SK-N-SH (cell line): ENCODE data around the gene PCARE. TPM values are rescaled to one million over a fixed set of nuclear protein-coding genes. Genes with fewer than 3 reads are reported as not detected.

ENCODE experiments used
- CTCF ChIA-PET: fragments of 300-600, 350-600 bp; formaldehyde crosslinking; extraction: SDS; loops from one replicate; lab custom pipeline; 2021; lab: Yijun Ruan, JAX
- POLR2A ChIA-PET: fragments of 350-600 bp; sonication (Branson Sonifier 250); formaldehyde crosslinking; extraction: SDS; loops from one replicate; lab custom pipeline; 2020; ENCODE audit warnings: antibody characterized with exemption, inconsistent platforms; lab: Yijun Ruan, JAX
- DNase-seq: peaks from one replicate; pipeline ENCODE4 v3.0.0; 2012
- H2AFZ ChIP-seq: fragments of 200-600 bp; sonication (generic); 2 replicates; pipeline ENCODE4 v1.8.1; 2016; ENCODE audit warnings: antibody characterized with exemption, mild to moderate bottlenecking, low read depth
- H3F3A ChIP-seq: fragments of 200-600 bp; sonication (generic); replicated peaks from 2 replicates; pipeline ENCODE3; 2016; ENCODE audit warnings: antibody characterized with exemption, mild to moderate bottlenecking; ENCODE audit not compliant: insufficient read depth
- H3K27ac ChIP-seq, 2 experiments: fragments of 200-500 bp in 1 of 2; fragments of 200-600 bp in 1 of 2; sonication (Bioruptor generic) in 1 of 2; sonication (generic), shearing (Covaris generic) in 1 of 2; 2 replicates each; pipeline versions ENCODE4 v1.5.1 to v1.6.1; 2014 to 2016; ENCODE audit warnings: low read depth in 2 of 2, inconsistent platforms in 1 of 2, low read length in 1 of 2, mild to moderate bottlenecking in 1 of 2, mixed read lengths in 1 of 2
- H3K27me3 ChIP-seq: fragments of 200-600 bp; sonication (generic), shearing (Covaris generic); 2 replicates; pipeline ENCODE4 v1.6.1; 2016; ENCODE audit warnings: mixed run types; ENCODE audit not compliant: insufficient read depth
- H3K36me3 ChIP-seq, 2 experiments: fragments of 200-500 bp in 1 of 2; fragments of 200-600 bp in 1 of 2; sonication (Bioruptor generic) in 1 of 2; sonication (generic) in 1 of 2; replicated peaks in 1 of 2; 2 replicates each; pipeline versions ENCODE3 to v1.5.1; 2014 to 2016; ENCODE audit warnings: low read length in 1 of 2, mild to moderate bottlenecking in 1 of 2; ENCODE audit not compliant: insufficient read depth in 2 of 2, control insufficient read depth in 1 of 2
- H3K4me1 ChIP-seq, 2 experiments: fragments of 200-500 bp in 1 of 2; fragments of 200-600 bp in 1 of 2; sonication (Bioruptor generic) in 1 of 2; sonication (generic), shearing (Covaris generic) in 1 of 2; 2 replicates each; pipeline versions ENCODE4 v1.5.1 to v1.6.1; 2014 to 2016; ENCODE audit warnings: low read depth in 1 of 2, low read length in 1 of 2, mixed run types in 1 of 2; ENCODE audit not compliant: insufficient read depth in 2 of 2, control insufficient read depth in 1 of 2
- H3K4me2 ChIP-seq: fragments of 200-600 bp; sonication (generic), shearing (Covaris generic); 2 replicates; pipeline ENCODE4 v1.6.1; 2017; ENCODE audit warnings: mixed run types
- H3K4me3 ChIP-seq, 2 experiments: fragments of 200-500 bp in 1 of 2; fragments of 200-600 bp in 1 of 2; sonication (Bioruptor generic) in 1 of 2; sonication (generic), shearing (Covaris generic) in 1 of 2; 2 replicates each; pipeline versions ENCODE4 v1.5.1 to v1.8.1; 2014 to 2016; ENCODE audit warnings: low read depth in 2 of 2, inconsistent platforms in 1 of 2, low read length in 1 of 2, mild to moderate bottlenecking in 1 of 2, mixed read lengths in 1 of 2, moderate library complexity in 1 of 2
- H3K79me2 ChIP-seq: fragments of 200-600 bp; sonication (generic); 2 replicates; pipeline ENCODE4 v1.8.1; 2017; ENCODE audit warnings: mild to moderate bottlenecking; ENCODE audit not compliant: insufficient read depth
- H3K9ac ChIP-seq: fragments of 200-600 bp; sonication (generic); 2 replicates; pipeline ENCODE4 v1.6.1; 2017; ENCODE audit warnings: mixed run types
- H3K9me2 ChIP-seq: fragments of 200-600 bp; sonication (generic); 2 replicates; pipeline ENCODE4 v1.6.1; 2017; ENCODE audit warnings: mixed run types
- H3K9me3 ChIP-seq: fragments of 200-600 bp; sonication (generic); 2 replicates; pipeline ENCODE4 v1.6.1; 2017; ENCODE audit warnings: mixed run types, mild to moderate bottlenecking, moderate library complexity
- H4K20me1 ChIP-seq: fragments of 200-600 bp; sonication (generic); 2 replicates; pipeline ENCODE4 v1.6.1; 2017; ENCODE audit warnings: mild to moderate bottlenecking, mixed run types; ENCODE audit not compliant: insufficient read depth
- EP300 ChIP-seq, 2 experiments: IDR thresholded peaks; 2 replicates each; pipeline versions ENCODE4 v1.4.0 to v1.6.1; 2012; ENCODE audit warnings: borderline replicate concordance in 1 of 2, low read depth in 1 of 2, low read length in 1 of 2
- EZH2phosphoT487 ChIP-seq: fragments of 200-600 bp; sonication (generic); IDR thresholded peaks from 2 replicates; pipeline ENCODE4 v1.6.1; 2017; ENCODE audit warnings: low read depth, mixed run types, mild to moderate bottlenecking, antibody characterized with exemption, moderate library complexity, borderline replicate concordance
- FOSL2 ChIP-seq: IDR thresholded peaks from 2 replicates; pipeline ENCODE4 v1.4.0; 2012; ENCODE audit warnings: low read depth, mild to moderate bottlenecking, moderate library complexity, borderline replicate concordance
- FOXJ3 ChIP-seq: sonication (generic); formaldehyde crosslinking; IDR thresholded peaks from 2 replicates; pipeline ENCODE4 v1.5.1; 2020; ENCODE audit warnings: mild to moderate bottlenecking, missing genetic modification reagents
- FOXM1 ChIP-seq: IDR thresholded peaks from 2 replicates; pipeline ENCODE4 v1.4.0; 2012; ENCODE audit warnings: low read depth, mild to moderate bottlenecking
- GABPA ChIP-seq: IDR thresholded peaks from 2 replicates; pipeline ENCODE4 v1.4.0; 2012; ENCODE audit warnings: low read depth, mild to moderate bottlenecking
- GATA2 ChIP-seq: sonication (generic); formaldehyde crosslinking; IDR thresholded peaks from 2 replicates; pipeline ENCODE4 v1.5.0; 2020; ENCODE audit warnings: mild to moderate bottlenecking, missing genetic modification reagents
- MEF2A ChIP-seq: IDR thresholded peaks from 2 replicates; pipeline ENCODE4 v1.4.0; 2012; ENCODE audit warnings: low read depth, borderline replicate concordance
- NFIC ChIP-seq: IDR thresholded peaks from 2 replicates; pipeline ENCODE4 v1.4.0; 2012; ENCODE audit warnings: borderline replicate concordance
- NRF1 ChIP-seq: IDR thresholded peaks from 2 replicates; pipeline ENCODE4 v1.6.1; 2012; ENCODE audit warnings: low read depth, mild to moderate bottlenecking, low read length
- POLR2AphosphoS5 ChIP-seq: IDR thresholded peaks from 2 replicates; pipeline ENCODE4 v1.6.1; 2012; ENCODE audit warnings: low read depth, low read length
- RXRA ChIP-seq: IDR thresholded peaks from 2 replicates; pipeline ENCODE4 v1.4.0; 2012; ENCODE audit warnings: low read depth, mild to moderate bottlenecking, borderline replicate concordance
- SMC3 ChIP-seq: IDR thresholded peaks from 2 replicates; pipeline ENCODE4 v1.6.1; 2012; ENCODE audit warnings: low read depth, low read length, improper control_type of control experiment
- TCF12 ChIP-seq: IDR thresholded peaks from 2 replicates; pipeline ENCODE4 v1.4.0; 2012
- TEAD4 ChIP-seq: IDR thresholded peaks from 2 replicates; pipeline ENCODE4 v1.4.0; 2012; ENCODE audit warnings: mild to moderate bottlenecking, borderline replicate concordance; ENCODE audit not compliant: insufficient read depth
- YY1 ChIP-seq: IDR thresholded peaks from 2 replicates; pipeline ENCODE4 v1.4.0; 2012; ENCODE audit warnings: low read depth, mild to moderate bottlenecking
- WGBS: methylation state at CpG from one replicate; pipeline ENCODE4 v1.1.6; 2017; ENCODE audit warnings: low lambda C conversion rate; 5-methylcytosine and 5-hydroxymethylcytosine counted together
- polyA plus RNA-seq, 3 experiments: library from polyadenylated mRNA; depleted of rRNA; stranded (reverse); fragments of >200 nt; gene quantifications; 2 replicates each; pipeline ENCODE4 v1.2.3, GENCODE V29; 2012
- TF ChIP-seq, protein P1 (sequence below): fragments of 200-600 bp; sonication (generic); IDR thresholded peaks from 2 replicates; pipeline ENCODE4 v1.6.1; 2017; ENCODE audit warnings: antibody characterized with exemption, mild to moderate bottlenecking, moderate library complexity
- TF ChIP-seq, protein P2 (sequence below): fragments of 150-350 bp; IDR thresholded peaks from 2 replicates; pipeline ENCODE4 v1.6.1; 2016; ENCODE audit warnings: mild to moderate bottlenecking, low read depth, low read length
- TF ChIP-seq, protein P3 (sequence below): IDR thresholded peaks from 2 replicates; pipeline ENCODE4 v1.4.0; 2012; ENCODE audit warnings: low read depth, borderline replicate concordance

Gene PCARE
- polyA plus RNA-seq, 1 of the 3 experiments (the other 2 are of a cell fraction): not detected

DNA sequence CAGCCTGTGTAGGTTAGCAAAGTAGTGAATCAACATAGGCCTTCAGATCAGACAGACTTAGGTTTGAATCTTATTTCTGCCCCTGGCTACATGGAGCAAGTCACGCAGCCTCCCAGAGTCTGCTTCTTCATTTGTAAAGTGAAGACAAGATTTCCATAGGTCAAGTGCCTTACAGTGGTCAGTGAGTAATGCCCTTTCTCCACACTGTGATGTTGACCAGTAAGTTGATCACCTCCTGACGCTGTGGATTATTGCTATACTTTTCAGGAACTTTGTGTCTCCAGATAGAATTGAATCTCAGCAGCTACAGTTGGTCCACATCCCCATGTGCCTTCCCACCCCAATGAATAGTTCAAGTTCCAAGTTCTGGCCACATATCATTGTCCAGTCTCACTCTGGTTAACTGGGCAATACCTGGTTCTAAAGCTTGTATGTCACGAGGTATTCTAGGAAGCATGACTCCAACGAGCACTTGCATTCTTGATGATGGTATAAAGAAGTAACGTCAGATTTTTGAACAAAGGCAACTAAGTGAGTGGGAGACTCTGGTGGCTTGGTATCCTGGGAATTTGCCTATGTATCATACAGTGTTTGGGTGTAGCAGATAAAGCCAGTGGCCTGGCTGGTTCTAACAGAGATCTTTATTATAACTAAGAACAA lies 38.8 kb upstream of the PCARE start:
- Histone ChIP-seq H3K9me2 (no peaks in the 10 kb centered on the region), H3F3A (peaks cover 13% of the 10 kb centered on the region), H3K9ac (no peak overlapping the region), H3K4me2 (no peak overlapping the region), H2AFZ (no peak overlapping the region), H3K9me3 (no peaks in the 10 kb centered on the region), H3K27me3 (no peaks in the 10 kb centered on the region), H3K79me2 (peaks cover 15% of the 10 kb centered on the region), H3K4me1 (peaks cover 12 to 36% of the 10 kb centered on the region in 2 experiments; a peak in 3 of 4 replicates), H3K36me3 (no peaks in the 10 kb centered on the region), H3K4me3 (no peak overlapping the region), H4K20me1 (no peaks in the 10 kb centered on the region), H3K27ac (no peak overlapping the region; a peak in 1 of 4 replicates)
- TF ChIP-seq FOXJ3 (CRISPR knock-in tag) (no peak), GABPA (no peak), FOSL2 (no peak), FOXM1 (no peak), NRF1 (no peak), POLR2AphosphoS5 (no peak), TCF12 (no peak)
- POLR2A ChIA-PET: interaction anchor here (1.2 kb wide), 1 partner anchor 803 kb away, joined by 4 read pairs; no protein-coding TSS in a partner anchor
- no peak for DNase-seq
- 92% methylated on average over 5 of the region's 5 CpGs for WGBS
- CTCF ChIA-PET: interaction anchor here (0.9 to 2.0 kb wide), 4 partner anchors 8 to 811 kb away, joined by 3 to 9 read pairs (median 5); no protein-coding TSS in a partner anchor

DNA sequence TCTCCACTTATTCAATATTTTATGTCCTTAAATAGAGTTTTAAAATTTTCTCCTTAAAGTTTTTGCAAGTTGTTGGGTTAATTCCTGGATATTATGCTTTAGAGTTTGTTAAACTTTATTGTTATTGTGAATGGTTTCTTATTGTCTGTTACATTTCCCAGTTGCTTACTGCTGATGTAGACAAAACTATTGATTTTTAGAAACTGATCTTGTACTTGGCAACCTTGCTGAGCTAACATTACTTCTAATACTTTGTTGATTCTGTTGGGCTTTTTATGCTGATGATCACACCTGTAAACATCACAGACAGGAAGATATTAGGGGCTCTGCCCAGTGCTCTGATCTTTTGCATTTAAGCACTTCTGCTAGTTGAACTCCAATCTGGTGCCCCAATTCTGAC lies 38.1 kb upstream of the PCARE start:
- no peak for TF ChIP-seq SMC3
- no peak for TF ChIP-seq FOSL2
- no peak for TF ChIP-seq RXRA
- TF ChIP-seq NFIC: no peak
- TF ChIP-seq GATA2 (CRISPR knock-in tag): no peak
- TF ChIP-seq, protein P1, sequence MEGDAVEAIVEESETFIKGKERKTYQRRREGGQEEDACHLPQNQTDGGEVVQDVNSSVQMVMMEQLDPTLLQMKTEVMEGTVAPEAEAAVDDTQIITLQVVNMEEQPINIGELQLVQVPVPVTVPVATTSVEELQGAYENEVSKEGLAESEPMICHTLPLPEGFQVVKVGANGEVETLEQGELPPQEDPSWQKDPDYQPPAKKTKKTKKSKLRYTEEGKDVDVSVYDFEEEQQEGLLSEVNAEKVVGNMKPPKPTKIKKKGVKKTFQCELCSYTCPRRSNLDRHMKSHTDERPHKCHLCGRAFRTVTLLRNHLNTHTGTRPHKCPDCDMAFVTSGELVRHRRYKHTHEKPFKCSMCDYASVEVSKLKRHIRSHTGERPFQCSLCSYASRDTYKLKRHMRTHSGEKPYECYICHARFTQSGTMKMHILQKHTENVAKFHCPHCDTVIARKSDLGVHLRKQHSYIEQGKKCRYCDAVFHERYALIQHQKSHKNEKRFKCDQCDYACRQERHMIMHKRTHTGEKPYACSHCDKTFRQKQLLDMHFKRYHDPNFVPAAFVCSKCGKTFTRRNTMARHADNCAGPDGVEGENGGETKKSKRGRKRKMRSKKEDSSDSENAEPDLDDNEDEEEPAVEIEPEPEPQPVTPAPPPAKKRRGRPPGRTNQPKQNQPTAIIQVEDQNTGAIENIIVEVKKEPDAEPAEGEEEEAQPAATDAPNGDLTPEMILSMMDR: no peak
- TF ChIP-seq, protein P2, sequence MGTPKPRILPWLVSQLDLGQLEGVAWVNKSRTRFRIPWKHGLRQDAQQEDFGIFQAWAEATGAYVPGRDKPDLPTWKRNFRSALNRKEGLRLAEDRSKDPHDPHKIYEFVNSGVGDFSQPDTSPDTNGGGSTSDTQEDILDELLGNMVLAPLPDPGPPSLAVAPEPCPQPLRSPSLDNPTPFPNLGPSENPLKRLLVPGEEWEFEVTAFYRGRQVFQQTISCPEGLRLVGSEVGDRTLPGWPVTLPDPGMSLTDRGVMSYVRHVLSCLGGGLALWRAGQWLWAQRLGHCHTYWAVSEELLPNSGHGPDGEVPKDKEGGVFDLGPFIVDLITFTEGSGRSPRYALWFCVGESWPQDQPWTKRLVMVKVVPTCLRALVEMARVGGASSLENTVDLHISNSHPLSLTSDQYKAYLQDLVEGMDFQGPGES: no peak
- TF ChIP-seq NRF1: no peak
- TF ChIP-seq YY1: no peak
- TF ChIP-seq, protein P3, sequence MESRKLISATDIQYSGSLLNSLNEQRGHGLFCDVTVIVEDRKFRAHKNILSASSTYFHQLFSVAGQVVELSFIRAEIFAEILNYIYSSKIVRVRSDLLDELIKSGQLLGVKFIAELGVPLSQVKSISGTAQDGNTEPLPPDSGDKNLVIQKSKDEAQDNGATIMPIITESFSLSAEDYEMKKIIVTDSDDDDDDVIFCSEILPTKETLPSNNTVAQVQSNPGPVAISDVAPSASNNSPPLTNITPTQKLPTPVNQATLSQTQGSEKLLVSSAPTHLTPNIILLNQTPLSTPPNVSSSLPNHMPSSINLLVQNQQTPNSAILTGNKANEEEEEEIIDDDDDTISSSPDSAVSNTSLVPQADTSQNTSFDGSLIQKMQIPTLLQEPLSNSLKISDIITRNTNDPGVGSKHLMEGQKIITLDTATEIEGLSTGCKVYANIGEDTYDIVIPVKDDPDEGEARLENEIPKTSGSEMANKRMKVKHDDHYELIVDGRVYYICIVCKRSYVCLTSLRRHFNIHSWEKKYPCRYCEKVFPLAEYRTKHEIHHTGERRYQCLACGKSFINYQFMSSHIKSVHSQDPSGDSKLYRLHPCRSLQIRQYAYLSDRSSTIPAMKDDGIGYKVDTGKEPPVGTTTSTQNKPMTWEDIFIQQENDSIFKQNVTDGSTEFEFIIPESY: no peak
- TF ChIP-seq FOXJ3 (CRISPR knock-in tag): no peak
- TF ChIP-seq EP300 (IDR thresholded peaks at IDR 0.05; ENCODE audit: borderline replicate concordance in 1 of 2, low read depth in 1 of 2, low read length in 1 of 2): no peak
- no peak for TF ChIP-seq GABPA
- no peak for TF ChIP-seq EZH2phosphoT487
- no peak for TF ChIP-seq MEF2A
- TF ChIP-seq TCF12: no peak
- no peak for TF ChIP-seq TEAD4
- no peaks in the 10 kb centered on the region for H3K9me2 ChIP-seq
- DNase-seq: no peak
- peaks cover 6 to 32% of the 10 kb centered on the region in 2 experiments; a peak in 3 of 4 replicates for H3K4me1 ChIP-seq
- H3K9ac ChIP-seq: no peak overlapping the region
- no peaks in the 10 kb centered on the region for H3K36me3 ChIP-seq
- H3K4me2 ChIP-seq: no peak overlapping the region
- no peak overlapping the region for H3K27ac ChIP-seq
- peaks cover 10% of the 10 kb centered on the region for H3K79me2 ChIP-seq
- H4K20me1 ChIP-seq: no peaks in the 10 kb centered on the region
- H3K9me3 ChIP-seq: no peaks in the 10 kb centered on the region
- POLR2A ChIA-PET: no interaction called here
- H2AFZ ChIP-seq: no peak overlapping the region
- peaks cover 5% of the 10 kb centered on the region for H3F3A ChIP-seq
- no peak overlapping the region for H3K4me3 ChIP-seq
- no peaks in the 10 kb centered on the region for H3K27me3 ChIP-seq
- CTCF ChIA-PET: no interaction called here
